Kidney epithelial cell (primary cell): ENCODE results near the gene ENOSF1. TPM values are rescaled to one million over a fixed set of nuclear protein-coding genes. Genes with fewer than 3 reads are reported as not detected.
A peak's percentile ranks its signal among the peaks of the same experiment; 100 is the strongest.

ENCODE experiments used
- DNase-seq: peaks from one replicate; pipeline ENCODE4 v3.0.0-alpha.2; 2010; ENCODE audit warnings: low read depth
- H3K27me3 ChIP-seq: 2 replicates; pipeline ENCODE4 v1.6.0; 2011; ENCODE audit warnings: low read length; ENCODE audit not compliant: control insufficient read depth, insufficient read depth
- H3K36me3 ChIP-seq: 2 replicates; pipeline ENCODE4 v1.5.1; 2011; ENCODE audit warnings: low read length; ENCODE audit not compliant: control insufficient read depth, insufficient read depth
- H3K4me3 ChIP-seq: 2 replicates; pipeline ENCODE4 v1.5.1; 2011; ENCODE audit warnings: low read depth, mild to moderate bottlenecking, control low read depth, low read length
- total RNA-seq: library from RNA; depleted of rRNA; stranded (reverse); fragments of >200 nt; gene quantifications from 2 replicates; pipeline ENCODE4 v1.2.3, GENCODE V29; 2015
- TF ChIP-seq, protein P1 (sequence below): IDR thresholded peaks from 2 replicates; pipeline ENCODE4 v1.5.1; 2011; ENCODE audit warnings: mild to moderate bottlenecking, moderate library complexity, low read length, control low read depth, inconsistent platforms; ENCODE audit not compliant: insufficient read depth, poor library complexity, severe bottlenecking

ENOSF1 gene
- total RNA-seq, 1 donor from 2014 or later, result 29.7 TPM

DNA sequence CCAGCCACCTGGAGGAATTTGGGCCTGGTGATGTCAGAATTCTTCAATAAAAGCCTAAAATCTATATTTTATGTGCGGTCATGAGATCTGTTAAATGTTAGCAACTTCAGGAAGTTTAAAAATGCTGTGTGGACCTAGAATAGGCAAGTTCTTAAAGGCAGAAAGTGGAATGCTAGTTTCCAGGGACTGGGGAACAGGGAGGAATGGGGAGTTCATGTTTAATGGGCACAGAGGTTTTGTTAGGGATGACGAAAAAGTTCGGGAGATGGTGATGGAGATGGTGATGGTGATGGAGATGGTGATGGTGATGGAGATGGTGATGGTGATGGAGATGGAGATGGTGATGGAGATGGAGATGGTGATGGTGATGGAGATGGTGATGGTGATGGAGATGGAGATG is 45.8 kb downstream of the ENOSF1 start:
- Histone ChIP-seq H3K27me3 (no peaks in the 10 kb centered on the region), H3K36me3 (peaks cover 5% of the 10 kb centered on the region), H3K4me3 (no peak overlapping the region)
- DNase-seq, result no peak
- TF ChIP-seq, protein P1, sequence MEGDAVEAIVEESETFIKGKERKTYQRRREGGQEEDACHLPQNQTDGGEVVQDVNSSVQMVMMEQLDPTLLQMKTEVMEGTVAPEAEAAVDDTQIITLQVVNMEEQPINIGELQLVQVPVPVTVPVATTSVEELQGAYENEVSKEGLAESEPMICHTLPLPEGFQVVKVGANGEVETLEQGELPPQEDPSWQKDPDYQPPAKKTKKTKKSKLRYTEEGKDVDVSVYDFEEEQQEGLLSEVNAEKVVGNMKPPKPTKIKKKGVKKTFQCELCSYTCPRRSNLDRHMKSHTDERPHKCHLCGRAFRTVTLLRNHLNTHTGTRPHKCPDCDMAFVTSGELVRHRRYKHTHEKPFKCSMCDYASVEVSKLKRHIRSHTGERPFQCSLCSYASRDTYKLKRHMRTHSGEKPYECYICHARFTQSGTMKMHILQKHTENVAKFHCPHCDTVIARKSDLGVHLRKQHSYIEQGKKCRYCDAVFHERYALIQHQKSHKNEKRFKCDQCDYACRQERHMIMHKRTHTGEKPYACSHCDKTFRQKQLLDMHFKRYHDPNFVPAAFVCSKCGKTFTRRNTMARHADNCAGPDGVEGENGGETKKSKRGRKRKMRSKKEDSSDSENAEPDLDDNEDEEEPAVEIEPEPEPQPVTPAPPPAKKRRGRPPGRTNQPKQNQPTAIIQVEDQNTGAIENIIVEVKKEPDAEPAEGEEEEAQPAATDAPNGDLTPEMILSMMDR, result no peak

DNA sequence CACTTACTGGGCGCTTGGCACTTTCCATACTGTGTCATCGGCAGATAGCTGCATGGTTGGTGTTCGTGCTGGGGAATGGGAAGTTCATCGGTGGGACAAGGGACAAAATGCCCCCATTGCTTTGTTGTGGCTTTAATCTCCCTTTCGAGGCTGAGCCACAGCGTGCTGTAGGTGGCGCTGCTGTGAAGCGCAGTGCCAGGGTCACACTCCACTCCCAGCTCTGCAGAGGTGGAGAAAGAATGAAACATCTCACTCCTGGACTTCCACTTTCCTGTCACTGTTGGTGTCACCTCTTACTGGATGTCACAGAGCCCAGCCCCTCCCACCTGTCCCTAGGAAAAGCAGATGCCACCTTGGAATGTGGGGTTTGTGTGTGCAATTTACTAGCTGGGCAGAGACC is 46.3 kb downstream of the ENOSF1 start:
- TF ChIP-seq, protein P1, result peak; percentile 11
- no peak overlapping the region for H3K4me3 ChIP-seq
- H3K36me3 ChIP-seq, result peaks cover 5% of the 10 kb centered on the region
- H3K27me3 ChIP-seq, result no peaks in the 10 kb centered on the region
- DNase-seq, result no peak

DNA sequence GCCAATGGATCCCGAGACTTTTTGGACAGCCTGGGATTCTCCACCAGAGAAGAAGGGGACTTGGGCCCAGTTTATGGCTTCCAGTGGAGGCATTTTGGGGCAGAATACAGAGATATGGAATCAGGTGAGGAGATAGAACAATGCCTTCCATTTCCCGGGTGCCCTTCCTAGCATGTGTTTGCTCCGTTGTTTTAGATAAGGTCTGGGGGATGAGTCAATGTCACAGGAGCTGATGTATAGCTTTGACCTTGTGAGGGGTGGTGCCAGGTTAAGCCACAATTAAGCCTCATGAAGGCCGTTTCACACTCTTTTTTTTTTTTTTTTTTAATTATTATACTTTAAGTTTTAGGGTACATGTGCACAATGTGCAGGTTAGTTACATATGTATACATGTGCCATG is 50.2 kb downstream of the ENOSF1 start:
- DNase-seq, result no peak
- Histone ChIP-seq H3K27me3 (no peaks in the 10 kb centered on the region), H3K4me3 (no peak overlapping the region), H3K36me3 (no peaks in the 10 kb centered on the region)
- TF ChIP-seq, protein P1, result no peak

DNA sequence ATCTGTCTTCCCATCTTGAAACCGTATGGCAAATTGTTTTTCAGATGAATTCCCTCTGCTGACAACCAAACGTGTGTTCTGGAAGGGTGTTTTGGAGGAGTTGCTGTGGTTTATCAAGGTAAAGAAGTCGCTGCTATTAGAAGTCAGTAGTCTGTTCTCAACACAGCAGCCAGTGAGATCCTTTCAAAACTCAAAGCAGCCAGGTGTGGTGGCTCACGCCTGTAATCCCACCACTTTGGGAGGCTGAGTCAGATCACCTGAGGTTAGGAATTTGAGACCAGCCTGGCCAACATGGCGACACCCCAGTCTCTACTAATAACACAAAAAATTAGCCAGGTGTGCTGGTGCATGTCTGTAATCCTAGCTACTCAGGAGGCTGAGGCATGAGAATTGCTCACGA is 52.8 kb downstream of the ENOSF1 start:
- Histone ChIP-seq H3K36me3 (no peaks in the 10 kb centered on the region), H3K27me3 (no peaks in the 10 kb centered on the region), H3K4me3 (no peak overlapping the region)
- TF ChIP-seq, protein P1, result no peak
- DNase-seq, result no peak

DNA sequence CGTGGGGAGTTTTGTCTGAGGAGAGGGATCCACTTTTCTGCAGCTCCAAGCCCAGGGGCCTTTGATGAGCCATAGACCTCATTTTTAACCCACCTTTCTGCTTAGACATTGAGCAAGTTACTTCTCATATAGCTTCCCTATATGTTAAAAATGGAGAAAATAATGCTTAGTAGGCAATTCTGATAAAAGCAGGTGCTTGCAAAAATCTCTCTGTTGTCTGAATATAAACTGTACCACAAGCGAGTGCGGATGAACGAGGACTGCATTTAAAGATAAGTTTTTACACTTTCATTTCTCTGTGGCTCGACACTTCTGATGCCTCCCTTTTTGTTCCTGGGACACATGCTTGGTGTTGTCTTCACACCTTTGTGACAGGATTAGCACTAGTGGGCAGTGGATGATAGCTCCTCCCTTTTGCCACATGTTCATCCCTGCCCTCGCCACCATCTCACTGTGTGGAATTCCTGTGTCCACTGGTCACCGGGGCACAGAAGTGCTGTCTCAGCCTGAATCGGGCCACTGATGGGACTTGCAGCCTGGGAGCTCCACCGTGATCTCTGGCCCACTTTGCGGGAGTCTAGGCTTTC is 53.4 kb downstream of the ENOSF1 start:
- H3K4me3 ChIP-seq, result peak overlapping the region; percentile 62
- H3K27me3 ChIP-seq, result no peaks in the 10 kb centered on the region
- no peak for DNase-seq
- TF ChIP-seq, protein P1, result no peak
- no peaks in the 10 kb centered on the region for H3K36me3 ChIP-seq
